Activated gamma-delta T cell (primary cell): ENCODE data around the gene PPIL6.
"Not testable (repeated sequence)": the region's sequence is repeated elsewhere in the genome, so short reads cannot be mapped to it uniquely, and the experiment has no call there.

ENCODE experiments used
- DNase-seq: peaks from one replicate; lab custom pipeline; 2025; lab: John Stamatoyannopoulos, UW

The PPIL6 gene

DNA sequence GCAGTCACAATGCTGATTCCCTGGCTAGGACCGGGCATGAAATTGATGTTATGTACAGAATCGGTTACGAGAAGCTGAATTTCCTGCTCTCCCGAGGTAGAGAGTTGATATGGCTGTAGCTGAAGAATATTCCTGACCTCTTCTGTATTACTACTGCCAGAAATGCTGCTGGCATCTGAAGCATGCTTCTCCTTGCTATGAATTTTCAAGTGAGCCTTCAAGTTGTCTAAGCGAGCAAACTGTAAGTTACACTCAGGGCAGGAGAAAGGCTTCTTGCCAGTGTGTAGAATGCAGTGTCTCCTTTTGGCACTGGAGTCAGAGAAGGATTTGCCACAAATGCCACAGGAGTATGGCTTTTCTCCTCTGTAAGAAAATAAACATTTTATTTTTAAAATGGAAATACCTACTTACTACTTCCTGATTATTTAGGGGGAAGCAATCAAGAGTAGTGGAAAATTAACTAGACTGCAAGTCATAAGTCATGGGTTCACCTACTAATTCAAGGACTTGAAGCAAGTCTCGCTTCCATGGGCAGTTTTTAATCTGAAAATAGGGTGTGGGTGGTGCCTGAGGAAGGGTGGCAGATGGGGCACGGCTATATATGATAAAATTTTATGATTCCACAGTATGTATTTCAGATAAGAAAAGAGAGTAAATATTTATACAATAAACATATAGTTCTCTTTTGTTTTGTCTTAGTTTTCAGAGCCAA, 25.9 kb upstream of the PPIL6 start:
- DNase-seq = no peak

DNA sequence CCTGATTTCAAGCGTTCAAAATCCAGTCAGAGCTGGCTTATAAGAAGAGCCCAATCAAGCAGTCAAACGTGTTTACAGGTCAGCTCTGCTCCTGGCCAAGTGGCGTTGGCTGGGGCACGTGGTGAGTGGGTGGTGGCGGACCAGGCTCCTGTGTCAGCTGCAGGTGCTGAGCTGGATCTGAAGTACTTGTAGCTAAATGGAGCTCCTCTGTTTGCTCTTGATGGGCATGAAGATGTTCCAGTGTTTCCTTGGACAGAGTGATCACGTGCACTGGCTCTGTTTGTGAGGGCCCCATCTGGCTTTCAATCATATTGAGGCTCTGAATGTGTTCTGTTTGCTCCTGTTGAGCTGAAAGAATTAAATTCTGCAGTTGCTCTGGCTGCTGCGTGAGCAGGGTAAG, 25.3 kb upstream of the PPIL6 start:
- no peak for DNase-seq

DNA sequence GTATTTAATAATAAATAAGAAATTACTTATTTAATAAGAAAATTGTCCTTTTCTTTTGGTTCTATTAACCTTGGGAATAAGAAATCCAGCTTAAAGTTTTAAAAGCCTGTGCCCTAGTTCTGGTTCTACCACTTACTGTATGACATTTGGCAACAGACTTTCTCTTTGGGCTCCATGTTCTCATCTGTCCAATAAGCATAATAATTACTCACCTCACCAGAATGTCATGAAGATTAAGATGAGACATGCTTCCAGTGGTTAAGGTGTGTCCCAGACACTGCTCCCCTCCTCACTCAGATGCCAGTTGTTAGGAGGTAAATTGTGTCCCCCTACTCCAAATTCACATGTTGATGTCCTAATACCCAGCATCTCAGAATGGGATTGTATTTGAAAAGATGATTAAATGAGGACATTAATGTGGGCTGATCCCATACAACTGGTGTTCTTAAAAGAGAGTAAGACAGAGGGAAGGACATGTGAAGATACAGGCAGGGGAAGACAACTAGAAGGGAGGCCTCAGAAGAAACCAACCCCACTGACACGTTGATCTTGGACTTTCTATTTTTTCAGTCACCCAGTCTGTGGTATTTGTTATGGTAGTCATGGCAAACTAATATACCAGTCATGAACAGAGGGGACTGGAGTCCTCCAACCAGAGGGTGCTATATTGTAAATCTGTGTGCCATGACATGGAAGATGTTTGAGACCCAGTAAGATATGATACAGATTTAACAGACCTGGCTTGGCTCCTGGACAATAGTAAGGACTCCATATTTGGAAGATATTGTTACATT, 21.5 kb upstream of the PPIL6 start:
- no peak for DNase-seq

DNA sequence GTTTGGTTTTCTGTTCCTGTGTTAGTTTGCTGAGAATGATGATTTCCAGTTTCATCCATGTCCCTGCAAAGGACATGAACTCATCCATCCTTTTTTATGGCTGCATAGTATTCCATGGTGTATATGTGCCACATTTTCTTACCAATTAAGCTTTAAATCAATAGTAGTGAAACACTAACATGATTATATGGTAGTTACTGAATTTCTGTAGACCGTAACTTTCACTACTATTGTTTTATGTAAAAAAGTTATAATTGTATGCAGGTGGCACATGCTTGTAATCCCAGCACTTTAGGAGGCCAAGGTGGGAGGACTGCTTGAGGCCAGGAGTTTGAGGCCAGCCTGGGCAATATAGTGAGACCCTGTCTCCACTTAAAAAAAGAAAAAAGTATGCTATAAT, 20.8 kb upstream of the PPIL6 start:
- not testable (repeated sequence) for DNase-seq

DNA sequence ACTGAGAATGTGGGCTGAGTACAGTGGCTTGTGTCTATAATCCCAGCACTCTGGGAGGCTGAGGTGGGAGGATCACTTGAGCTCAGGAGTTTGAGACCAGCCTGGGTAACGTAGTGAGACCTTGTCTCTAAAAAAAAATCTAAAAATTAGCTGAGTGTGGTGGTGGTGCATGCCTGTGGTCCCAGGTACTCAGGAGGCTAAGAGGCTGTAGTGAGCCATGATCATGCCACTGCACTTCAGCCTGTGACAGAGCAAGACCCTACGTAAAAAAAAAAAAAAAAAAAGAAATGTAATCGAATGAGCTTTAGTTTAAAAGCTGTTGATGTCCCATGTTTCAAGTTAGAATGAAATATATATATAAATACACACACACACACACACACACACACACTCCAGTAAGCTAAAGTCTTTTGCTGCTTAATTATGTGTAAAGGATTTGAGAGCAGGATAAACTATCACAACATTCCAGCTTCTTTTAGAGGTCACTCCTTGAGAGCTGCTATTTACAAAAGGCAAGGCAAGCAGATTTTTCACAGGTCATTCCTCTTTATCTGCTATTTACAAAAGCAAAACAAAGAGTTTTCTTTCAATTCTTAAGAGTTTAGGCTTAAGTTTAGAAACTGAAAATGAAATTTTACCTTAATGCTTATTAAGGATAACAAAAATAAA, 19.9 kb upstream of the PPIL6 start:
- no peak for DNase-seq

DNA sequence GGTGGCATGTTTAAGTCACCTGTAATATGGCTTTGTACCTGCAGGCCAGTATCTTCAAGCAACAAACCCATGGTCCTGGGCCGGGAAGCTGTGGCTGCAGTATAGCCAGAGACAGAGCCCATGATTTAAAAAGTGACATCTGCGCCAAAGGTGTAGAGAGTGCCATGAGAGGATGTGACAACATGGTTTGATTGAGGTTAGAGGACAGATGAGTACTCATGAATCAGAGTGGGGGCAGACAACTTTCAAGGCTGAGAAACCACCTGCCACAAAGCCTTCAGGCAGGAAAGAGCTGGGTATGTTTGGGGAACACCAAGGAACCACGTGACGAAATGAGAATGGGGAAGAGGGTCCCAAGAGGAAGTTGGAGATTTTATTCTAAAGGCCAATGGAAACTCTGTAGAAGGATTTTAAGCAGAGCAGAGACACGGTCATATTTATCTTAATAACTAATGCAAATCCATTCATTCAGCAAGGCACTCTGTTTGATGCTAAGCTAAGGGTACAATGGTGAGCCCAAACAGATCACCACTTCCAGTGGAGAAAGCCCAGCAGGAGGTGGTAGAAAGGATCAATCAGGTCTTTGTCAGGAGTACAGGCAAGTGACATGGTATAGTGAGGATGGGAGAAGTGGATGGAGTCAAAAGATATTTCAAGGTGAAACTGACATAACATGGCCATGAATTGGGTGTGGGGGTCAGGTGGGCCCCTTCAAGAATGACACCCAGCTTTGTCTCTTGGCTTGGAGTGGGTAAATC, 18.5 kb upstream of the PPIL6 start:
- DNase-seq = no peak

DNA sequence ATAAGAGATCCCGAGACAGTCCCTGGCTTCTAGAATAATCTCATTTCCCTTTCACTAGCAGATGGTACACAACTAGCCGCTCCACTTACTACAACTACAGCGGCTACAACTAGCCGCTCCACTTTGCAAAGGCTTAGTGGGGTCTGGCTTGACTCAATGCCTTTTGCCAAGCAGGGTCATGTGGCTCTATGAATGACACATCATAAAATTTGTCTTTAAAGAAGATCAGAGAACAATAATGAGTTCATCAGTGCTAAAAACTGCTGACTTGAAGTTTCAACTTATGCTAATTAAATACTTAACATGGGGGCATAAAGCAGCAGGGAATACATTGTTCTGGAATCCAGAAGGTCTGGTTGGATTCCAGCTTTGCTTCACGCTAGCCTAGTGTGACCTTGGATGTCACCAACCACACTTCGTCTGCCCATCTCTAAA, 17.2 kb upstream of the PPIL6 start:
- DNase-seq = no peak

DNA sequence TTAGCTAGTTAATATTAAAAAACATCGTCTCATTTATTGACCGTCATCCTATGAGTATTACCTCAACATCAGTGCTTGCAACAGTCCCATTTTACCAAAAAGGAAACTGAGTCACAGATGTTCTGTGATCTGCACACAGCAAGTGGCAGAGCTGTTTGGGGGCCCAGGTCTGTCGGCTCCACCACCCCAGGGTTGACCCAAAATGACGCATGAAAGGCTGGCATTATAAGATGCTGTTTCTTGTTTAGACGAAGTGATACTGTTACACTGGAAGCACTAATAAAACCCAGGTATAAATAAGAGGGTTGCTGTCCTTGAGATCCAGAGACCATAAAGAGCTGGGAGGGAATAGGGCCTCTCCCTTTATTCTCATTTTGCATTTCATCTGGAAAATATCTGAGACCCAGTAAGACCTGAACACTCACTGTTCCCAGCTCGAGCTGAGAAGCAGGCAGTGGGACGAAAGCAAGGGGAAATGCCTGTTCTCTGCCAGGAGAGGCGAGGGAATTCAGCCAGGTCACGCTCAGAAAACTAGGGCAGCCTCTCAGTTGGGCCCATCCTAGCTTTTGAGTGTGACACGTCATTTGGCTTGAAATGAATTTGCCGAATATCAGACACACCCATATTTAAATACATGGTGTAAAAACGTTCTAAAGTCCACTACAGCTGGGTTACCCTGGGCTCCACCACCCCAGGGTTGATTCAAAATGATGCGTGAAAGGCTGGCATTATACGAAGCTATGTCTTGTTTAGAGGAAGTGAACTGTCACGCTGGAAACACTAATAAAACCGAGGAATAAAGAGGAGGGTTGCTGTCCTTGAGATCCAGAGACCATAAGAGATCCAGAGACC, 16.5 kb upstream of the PPIL6 start:
- no peak for DNase-seq

DNA sequence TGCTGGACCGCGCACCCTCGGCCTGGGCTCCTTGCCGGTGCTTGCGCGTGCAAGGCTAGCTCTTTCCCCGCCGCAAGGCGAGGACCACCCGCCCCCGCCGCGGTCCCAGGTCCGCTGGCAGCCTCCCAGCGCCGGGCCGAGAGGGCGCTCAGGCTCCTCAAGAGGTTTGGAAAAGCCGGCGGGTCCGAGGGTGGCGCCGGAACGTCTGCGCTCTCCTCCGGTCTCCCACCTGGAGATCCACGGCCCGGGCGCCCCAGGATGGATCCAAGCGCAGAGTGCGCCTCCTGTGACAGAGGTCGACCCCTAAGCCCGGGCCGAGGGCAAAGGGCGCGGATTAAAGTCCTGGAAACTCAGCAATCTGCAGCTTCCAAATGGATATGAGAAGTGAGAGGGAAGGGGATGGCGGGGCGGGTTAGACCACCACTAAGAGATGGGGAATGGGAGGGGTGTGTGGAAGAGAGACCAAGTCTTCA, 15.7 kb upstream of the PPIL6 start:
- no peak for DNase-seq

DNA sequence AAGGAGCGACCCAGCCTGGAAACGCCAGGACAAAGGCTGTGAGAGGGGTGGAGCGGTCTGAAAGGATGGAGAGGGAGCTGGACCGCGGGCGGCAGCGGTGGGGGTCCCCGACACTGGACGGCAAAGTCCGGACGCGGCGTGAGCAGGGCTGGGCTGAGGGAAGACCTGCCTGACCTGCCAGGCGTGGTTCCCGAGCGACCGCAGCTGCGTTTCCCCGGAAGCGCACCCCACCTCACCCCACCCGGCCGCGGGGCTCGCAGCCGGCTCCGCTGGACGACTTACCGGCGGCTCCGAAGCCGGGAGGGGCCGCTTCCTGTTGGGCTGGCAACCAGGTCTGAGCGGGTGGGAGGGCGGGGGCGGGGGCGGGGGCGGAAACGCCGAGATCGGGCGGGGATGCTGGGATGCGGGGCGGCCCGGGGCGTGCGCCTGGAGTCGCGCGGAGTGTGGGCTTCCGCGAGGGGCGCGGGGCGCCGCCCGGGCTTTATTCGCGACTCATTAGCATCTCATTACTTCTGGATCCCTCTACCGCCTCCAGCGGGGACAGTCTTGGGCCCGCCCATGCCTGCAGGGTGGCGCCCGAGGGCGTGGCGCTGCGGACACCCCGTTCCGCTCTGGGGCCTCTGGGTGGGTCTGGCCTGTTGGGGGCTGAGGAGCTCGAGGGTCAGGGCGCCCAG, 15.1 kb upstream of the PPIL6 start, which contains the start of gene MICAL1:
MICAL1 (minus strand) TSS at position 336 of the 674 bp plus-strand sequence. CDS start 1,576 bp downstream, outside the sequence.
- peak; percentile 76 for DNase-seq

DNA sequence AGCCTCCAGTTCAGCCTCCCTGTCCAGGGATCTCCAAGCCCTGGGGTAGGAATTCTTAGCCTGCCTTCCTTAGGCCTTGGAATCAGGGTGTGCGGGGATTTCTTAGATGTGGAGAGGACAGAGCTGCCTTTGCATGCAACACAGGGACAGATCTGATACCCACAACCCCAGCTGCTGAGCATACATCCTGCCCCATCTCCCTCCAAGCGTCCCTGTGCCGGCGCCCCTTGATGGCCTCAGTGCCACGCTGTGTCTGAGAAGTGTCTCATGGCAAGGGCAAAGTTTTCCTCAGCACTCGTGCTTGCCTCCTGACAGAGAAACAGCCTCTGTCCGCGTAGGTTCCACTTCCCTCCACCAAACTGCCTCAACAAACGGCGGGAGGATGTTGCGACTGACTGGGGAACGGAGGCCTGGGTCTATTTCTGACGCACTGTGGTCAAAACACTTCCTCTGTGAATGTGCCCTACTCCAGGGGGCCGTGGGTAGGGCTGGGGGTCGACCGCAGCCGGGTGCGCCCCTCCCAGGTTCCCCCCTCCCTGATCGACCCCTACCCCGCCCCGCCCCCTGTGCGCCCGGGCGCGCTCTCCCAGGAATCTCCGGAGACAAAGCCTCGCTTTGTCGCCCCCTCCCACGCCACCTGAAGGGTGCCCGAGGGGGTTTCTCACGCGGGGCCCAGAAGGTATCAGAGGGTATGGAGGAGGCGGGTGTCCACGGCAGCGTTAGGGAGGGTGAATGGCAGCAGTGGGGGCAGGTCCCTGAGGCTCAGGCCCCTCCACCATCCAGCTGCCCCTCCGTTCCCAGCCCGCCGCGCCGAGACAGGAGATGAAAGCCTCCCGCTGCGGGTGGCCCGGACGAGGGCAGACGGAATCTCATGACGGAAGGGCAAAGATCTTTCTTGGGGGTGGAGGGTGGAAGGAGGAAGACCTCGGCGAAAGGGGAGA, 14.3 kb upstream of the PPIL6 start:
- peak; percentile 58 for DNase-seq

DNA sequence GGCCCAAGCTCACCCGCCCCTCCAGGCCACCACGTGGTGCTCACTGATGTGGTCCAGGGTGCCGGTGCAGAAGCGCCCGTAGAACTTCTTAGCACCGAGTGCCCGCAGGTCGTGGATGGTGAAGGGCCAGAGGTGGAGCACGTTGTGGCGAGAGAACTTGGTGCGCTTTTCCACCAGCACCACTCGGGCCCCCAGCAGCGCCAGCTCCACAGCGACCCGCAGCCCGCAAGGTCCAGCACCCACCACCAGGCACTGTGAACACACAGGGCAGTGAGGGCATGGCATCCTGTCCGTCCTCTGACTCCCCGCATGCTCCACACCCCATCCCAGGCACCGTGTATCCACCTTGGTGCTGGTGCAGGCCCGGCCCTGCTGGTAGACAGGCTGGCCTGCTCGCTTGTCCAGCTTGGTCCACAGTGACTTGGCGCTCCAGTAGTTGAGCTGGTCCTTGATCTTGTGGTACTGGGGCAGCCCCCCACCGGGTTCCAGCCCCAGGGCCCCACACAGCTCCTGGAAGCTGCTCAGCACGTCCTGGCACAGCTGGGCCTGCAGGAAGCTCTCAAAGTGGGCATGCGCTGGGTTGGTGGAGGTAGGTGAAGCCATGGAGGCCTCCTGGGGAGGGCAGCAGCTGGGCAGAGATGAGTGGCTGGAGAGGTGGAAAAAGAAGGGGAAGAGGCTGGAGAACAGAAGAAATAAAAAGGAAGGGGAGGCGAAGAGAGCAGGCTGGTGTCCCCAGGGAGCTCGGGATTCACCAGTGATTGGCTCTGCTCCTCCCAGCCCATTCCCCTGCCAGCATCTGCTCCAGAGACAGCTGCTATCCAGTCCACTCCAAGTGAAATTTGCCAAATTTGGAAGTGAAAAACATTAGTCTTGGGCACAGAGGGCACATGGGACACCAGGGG, 13.4 kb upstream of the PPIL6 start:
- no peak for DNase-seq

DNA sequence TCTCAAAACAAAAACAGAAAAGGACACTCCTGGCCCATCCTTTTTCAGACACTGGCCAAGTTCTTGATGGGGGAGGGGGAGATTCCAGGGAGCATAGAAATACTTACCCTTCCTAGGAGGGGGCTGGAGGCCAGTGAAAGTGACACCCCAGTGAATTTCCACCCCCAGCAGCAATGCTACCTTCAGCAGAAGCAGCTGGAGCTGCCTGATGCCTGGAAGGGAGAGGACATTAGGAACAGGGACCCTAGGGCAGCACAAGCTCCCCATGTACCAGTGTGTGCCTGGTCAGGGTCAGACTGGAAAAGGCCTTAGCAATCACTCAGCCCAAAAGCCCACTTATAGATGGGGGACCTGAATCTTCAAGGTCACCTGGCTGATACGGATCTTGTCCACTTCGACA, 12.7 kb upstream of the PPIL6 start:
- no peak for DNase-seq

DNA sequence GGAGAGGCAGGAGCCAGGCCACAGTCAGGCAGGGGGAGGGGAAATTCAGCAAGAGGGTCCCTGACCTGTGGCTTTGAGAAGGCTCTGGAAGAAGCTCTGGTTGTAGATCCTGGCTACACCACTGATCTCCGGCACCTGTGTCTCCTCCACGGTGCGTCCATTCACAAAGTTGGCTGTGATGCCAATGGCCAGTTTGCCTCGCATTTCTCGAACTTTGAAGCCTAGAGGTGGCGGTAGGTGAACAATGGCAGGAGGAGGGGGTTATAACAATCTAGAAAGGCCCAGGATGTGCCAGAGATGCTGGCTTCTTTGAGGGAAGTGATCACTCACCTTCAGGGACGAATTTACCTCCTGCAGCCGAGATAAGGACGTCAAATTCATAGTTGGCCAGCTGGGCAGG, 11.8 kb upstream of the PPIL6 start:
- DNase-seq = no peak

DNA sequence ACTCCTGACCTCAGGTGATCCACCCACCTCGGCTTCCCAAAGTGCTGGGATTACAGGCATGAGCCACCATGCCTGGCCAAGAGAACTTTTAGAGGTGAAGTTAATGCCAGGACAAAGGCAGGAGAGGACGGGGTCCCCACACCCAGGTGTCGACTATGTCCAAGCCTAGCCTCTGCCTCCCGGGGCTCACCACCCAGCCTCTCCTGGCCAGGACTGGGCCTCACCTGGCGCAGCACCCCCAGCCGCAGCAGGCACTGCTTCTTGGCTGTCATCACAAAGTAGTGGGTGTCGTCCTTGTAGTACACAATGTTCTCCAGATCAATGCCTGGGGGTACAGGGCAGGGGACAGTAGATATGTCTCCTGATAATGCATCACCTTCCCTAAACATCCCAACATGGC, 10.9 kb upstream of the PPIL6 start:
- DNase-seq = no peak

DNA sequence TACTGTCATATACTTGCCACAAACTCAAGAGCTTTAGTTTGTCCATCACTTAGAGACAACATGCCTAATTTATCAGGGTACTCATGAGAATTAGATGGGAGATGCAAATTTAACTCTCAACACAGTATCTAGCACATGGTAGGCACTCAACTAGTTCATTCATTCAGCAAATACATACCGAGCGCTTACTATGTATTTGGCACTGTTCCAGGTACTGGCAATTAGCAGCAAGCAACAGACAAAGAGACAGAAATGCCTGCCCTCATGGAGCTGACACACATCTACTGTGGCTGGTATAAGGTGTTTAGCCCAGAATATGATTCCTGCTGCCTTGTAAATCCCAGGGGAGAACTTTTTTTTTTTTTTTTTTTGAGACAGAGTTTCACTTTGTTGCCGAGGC, 10.4 kb upstream of the PPIL6 start:
- DNase-seq = no peak

DNA sequence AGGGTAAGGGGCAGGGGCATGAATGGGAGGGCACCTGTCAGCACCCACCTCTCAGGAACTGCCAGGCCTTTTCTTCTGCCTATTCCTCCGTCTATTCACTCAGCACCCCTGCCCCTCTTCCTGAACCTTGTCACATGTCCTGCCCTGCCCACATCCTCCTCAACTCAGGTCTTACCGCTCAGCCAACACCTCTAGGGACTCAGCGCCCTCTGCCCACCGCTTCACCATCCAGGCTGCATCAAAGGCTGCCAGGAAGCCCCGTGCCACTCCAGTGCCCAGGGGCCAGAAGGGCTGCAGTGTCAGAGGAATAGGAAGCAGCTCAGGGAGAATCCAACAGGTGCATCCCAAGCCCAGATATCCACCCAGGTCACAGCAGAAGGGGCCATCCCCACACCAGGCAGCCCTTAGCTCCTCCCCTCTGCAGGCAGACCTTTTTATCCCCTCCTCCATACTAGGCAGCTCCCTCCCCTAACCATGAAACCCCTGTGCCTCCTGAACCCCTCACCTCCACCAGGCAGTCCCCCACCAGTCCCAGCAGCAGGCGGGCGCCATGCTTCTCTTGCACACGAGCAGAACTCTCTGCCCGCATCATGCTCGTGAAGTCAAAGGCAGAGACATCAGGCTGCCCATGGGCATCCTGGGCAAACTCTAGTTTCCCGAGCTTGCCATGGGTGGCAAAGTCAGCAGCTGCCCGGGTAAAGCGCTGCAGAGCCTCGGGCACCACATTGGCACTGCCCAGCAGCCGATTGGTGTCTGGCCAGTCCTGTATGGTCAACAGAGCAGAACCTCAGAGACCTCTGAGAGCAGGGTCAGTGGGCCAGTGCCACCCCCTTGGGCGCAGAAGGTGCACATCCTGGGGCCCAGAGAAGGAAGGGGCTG, 9.6 kb upstream of the PPIL6 start:
- DNase-seq = no peak
